ENCODE data around the gene OR1K1.
"Not testable (repeated sequence)": the region's sequence is repeated elsewhere in the genome, so short reads cannot be mapped to it uniquely, and the experiment has no call there.

Gene OR1K1

GRCh38 chr9:122800066-122801060 lies at the start of gene OR1K1:
OR1K1 (plus strand) TSS chr9:122800123; CDS start chr9:122800123, 0 bp downstream.
- no peak for DNase-seq

- no peak for DNase-seq
Observed at GRCh38 chr9:122754825-122755224, 45.1 kb upstream of the OR1K1 start.

- DNase-seq, result no peak
Observed at GRCh38 chr9:122767817-122768216, 32.1 kb upstream of the OR1K1 start.

- no peak for DNase-seq
Observed at GRCh38 chr9:122777052-122777451, 22.9 kb upstream of the OR1K1 start.

- no peak for DNase-seq
Observed at GRCh38 chr9:122777935-122778627, 21.8 kb upstream of the OR1K1 start.

GRCh38 chr9:122779181-122779580 lies 20.7 kb upstream of the OR1K1 start:
- no peak for DNase-seq

GRCh38 chr9:122780026-122780425 lies 19.9 kb upstream of the OR1K1 start:
- DNase-seq, result no peak

GRCh38 chr9:122781671-122782070 lies 18.3 kb upstream of the OR1K1 start:
- DNase-seq, result no peak

- no peak for DNase-seq
Observed at GRCh38 chr9:122785269-122785668, 14.7 kb upstream of the OR1K1 start.

- DNase-seq, result no peak
Observed at GRCh38 chr9:122786338-122786737, 13.6 kb upstream of the OR1K1 start.

GRCh38 chr9:122788831-122789230 lies 11.1 kb upstream of the OR1K1 start, which contains the start of gene OR5C1:
OR5C1 (plus strand) TSS chr9:122788933; CDS start chr9:122788933, 0 bp downstream.
- no peak for DNase-seq

GRCh38 chr9:122789256-122790046 lies 10.5 kb upstream of the OR1K1 start:
- no peak for DNase-seq

- DNase-seq, result no peak
Observed at GRCh38 chr9:122791872-122792669, 7.9 kb upstream of the OR1K1 start.

GRCh38 chr9:122797316-122798063 lies 2.4 kb upstream of the OR1K1 start:
- DNase-seq, result no peak

- no peak for DNase-seq
Observed at GRCh38 chr9:122806661-122807060, 6.7 kb downstream of the OR1K1 start.

GRCh38 chr9:122807271-122807900 lies 7.5 kb downstream of the OR1K1 start:
- no peak for DNase-seq

GRCh38 chr9:122808141-122808540 lies 8.2 kb downstream of the OR1K1 start:
- DNase-seq, result no peak

GRCh38 chr9:122809261-122809660 lies 9.3 kb downstream of the OR1K1 start:
- DNase-seq, result not testable (repeated sequence)

GRCh38 chr9:122810306-122810946 lies 10.5 kb downstream of the OR1K1 start:
- no peak for DNase-seq

GRCh38 chr9:122812736-122813135 lies 12.8 kb downstream of the OR1K1 start:
- no peak for DNase-seq
